GM12865 (cell line): ENCODE data around the gene UBL5.
"Not testable (repeated sequence)": the region's sequence is repeated elsewhere in the genome, so short reads cannot be mapped to it uniquely, and the experiment has no call there.

Experiments used
- DNase-seq: peaks from one replicate; pipeline ENCODE4 v3.0.0; 2010; ENCODE audit warnings: low read depth
- H3K4me3 ChIP-seq: 2 replicates; pipeline ENCODE4 v1.5.1; 2011; ENCODE audit warnings: mild to moderate bottlenecking, low read depth, low read length, control low read depth
- CTCF ChIP-seq: IDR thresholded peaks from 2 replicates; pipeline ENCODE4 v1.5.1; 2011; ENCODE audit warnings: low read length, control low read depth, low read depth, inconsistent platforms; ENCODE audit not compliant: insufficient read depth; ENCODE audit errors: missing control alignments

Gene UBL5

GRCh38 chr19:9818734-9819595 lies 8.8 kb upstream of the UBL5 start, which contains the start of gene FBXL12:
FBXL12 (minus strand) TSS chr19:9819079; CDS start chr19:9818813, 266 bp downstream.
- H3K4me3 ChIP-seq = peak within 1 kb of the TSS; percentile 92
- no peak for TF ChIP-seq CTCF
- peak; percentile 100 for DNase-seq

GRCh38 chr19:9819596-9819909 lies 8.2 kb upstream of the UBL5 start:
- DNase-seq = no peak
- H3K4me3 ChIP-seq = peak overlapping the region; percentile 41
- no peak for TF ChIP-seq CTCF

GRCh38 chr19:9820034-9820433 lies 7.7 kb upstream of the UBL5 start:
- not testable (repeated sequence) for H3K4me3 ChIP-seq, DNase-seq

GRCh38 chr19:9823816-9824215 lies 3.9 kb upstream of the UBL5 start:
- no peak for TF ChIP-seq CTCF
- DNase-seq = no peak
- no peak overlapping the region for H3K4me3 ChIP-seq

- peak overlapping the region; percentile 100 for H3K4me3 ChIP-seq
- TF ChIP-seq CTCF = no peak
- no peak for DNase-seq
Measured at GRCh38 chr19:9828551-9829063, 889 bp downstream of the UBL5 start.

DNA sequence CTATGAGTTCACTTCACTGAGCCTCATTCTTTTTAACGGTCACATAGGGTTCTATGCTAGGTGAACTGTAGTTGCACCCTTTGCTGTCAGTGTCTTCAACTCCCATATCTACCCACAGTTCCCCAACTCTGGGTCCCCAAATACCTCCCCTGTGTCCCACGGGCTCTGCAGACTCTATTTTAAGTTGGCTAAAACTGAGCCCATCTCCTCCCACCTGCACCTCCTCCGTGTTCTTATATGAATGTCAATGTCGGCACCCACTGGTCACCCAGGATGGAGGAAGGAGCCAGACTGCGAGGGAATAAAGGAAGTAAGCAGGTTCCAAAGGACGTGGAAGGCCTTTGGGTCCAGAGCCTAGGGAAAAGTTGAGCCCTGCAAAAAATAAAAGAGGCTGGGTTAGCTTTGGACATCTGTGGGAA lies 6.6 kb downstream of the UBL5 start:
- TF ChIP-seq CTCF = no peak
- H3K4me3 ChIP-seq = peak overlapping the region; percentile 88
- no peak for DNase-seq

DNA sequence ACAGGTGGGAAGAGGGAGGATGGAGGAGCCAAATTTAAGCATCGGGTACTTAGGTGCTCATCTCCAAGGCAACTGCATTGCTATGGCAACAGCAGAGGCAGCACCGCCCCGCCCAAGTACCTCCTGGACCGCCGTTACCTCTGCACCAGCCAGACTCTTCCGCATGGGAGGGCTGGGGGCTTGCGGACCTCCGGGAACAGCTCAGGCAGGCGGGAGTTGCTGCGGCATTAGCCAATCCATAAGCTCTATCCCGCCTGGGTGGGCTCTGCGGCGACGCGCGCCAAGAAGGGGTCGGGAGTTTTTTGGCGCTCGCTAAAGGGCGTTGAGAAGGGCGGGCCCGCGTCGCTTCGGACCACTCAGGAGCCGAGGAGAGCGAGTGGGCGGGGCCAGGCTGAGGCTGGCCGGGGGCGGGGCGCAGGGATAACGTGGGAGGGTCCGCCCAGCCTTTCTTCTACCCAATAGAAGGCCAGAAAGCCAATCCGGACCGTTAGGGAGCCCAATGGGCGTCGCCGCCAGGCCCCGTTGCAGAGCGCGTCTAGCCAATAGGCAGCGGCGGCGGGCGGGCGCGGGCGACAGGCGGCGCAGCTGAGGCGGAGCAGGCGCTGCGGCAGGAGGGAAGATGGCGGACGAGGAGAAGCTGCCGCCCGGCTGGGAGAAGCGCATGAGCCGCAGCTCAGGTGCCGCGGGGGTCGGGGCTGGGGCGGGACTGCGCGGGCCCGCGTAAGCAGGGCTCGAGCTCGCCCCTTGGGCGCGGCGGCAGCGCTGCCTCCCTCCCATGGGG lies 7.2 kb downstream of the UBL5 start, which contains the start of gene PIN1:
Gene PIN1 (plus strand): TSS at position 593 of the 781 bp plus-strand sequence. CDS start 27 bp downstream, at position 620.
- peak; percentile 47 for TF ChIP-seq CTCF
- H3K4me3 ChIP-seq = peak within 1 kb of the TSS; percentile 88
- peak; percentile 99 for DNase-seq
